Spleen (tissue), 11 donors: ENCODE measurements around the gene OTOG. TPM values are rescaled to one million over a fixed set of nuclear protein-coding genes. Genes with fewer than 3 reads are reported as not detected.

Experiments
- DNase-seq: peaks from one replicate; pipeline ENCODE4 v3.0.0-alpha.2; 2020
- H3K27ac ChIP-seq, 8 donors: fragments of 200-600 bp; sonication (generic) in 7 of 8; 1 replicate in 4 of 8; 2 replicates in 4 of 8; pipeline versions ENCODE4 v1.5.0 to v1.8.0; 2016 to 2021; ENCODE audit warnings: inconsistent platforms in 4 of 8, mild to moderate bottlenecking in 4 of 8, moderate library complexity in 1 of 8
- H3K27me3 ChIP-seq, 7 donors: fragments of 200-600 bp; sonication (generic) in 6 of 7; replicated peaks in 1 of 7; 1 replicate in 4 of 7; 2 replicates in 3 of 7; pipeline versions ENCODE4 v1.5.0 to v1.8.0; 2016 to 2021; ENCODE audit warnings: inconsistent platforms in 3 of 7, mild to moderate bottlenecking in 1 of 7
- H3K36me3 ChIP-seq, 6 donors: fragments of 200-600 bp; sonication (generic) in 5 of 6; 1 replicate in 4 of 6; 2 replicates in 2 of 6; pipeline versions ENCODE4 v1.5.0 to v1.8.0; 2016 to 2021; ENCODE audit warnings: inconsistent platforms in 2 of 6
- H3K4me1 ChIP-seq, 6 donors: fragments of 200-600 bp; sonication (generic) in 5 of 6; 1 replicate in 3 of 6; 2 replicates in 3 of 6; pipeline versions ENCODE4 v1.5.0 to v1.8.0; 2016 to 2021; ENCODE audit warnings: inconsistent platforms in 3 of 6
- H3K4me3 ChIP-seq, 8 donors: fragments of 200-600 bp; sonication (generic) in 7 of 8; 1 replicate in 4 of 8; 2 replicates in 4 of 8; pipeline versions ENCODE4 v1.5.0 to v1.8.0; 2016 to 2021; ENCODE audit warnings: inconsistent platforms in 4 of 8, mild to moderate bottlenecking in 4 of 8, moderate library complexity in 2 of 8
- H3K9me3 ChIP-seq, 8 donors: fragments of 200-600 bp; sonication (generic) in 7 of 8; 1 replicate in 4 of 8; 2 replicates in 4 of 8; pipeline versions ENCODE4 v1.5.0 to v1.8.0; 2016 to 2021; ENCODE audit warnings: inconsistent platforms in 4 of 8
- POLR2A ChIP-seq, 3 donors: fragments of 450-650 bp; IDR thresholded peaks; one replicate each; pipeline ENCODE4 v1.5.1; 2017; ENCODE audit warnings: antibody characterized with exemption in 3 of 3, mild to moderate bottlenecking in 1 of 3
- POLR2AphosphoS5 ChIP-seq, 3 donors: sonication (generic); formaldehyde crosslinking; IDR thresholded peaks; one replicate each; pipeline ENCODE4 v1.5.1; 2017; ENCODE audit warnings: antibody characterized with exemption in 3 of 3
- WGBS, 5 donors: extraction: QIAGEN DNeasy Blood & Tissue Kit in 3 of 5; methylation state at CpG; one replicate each; pipeline versions ENCODE4 v1.1.5 to v1.1.7; 2013 to 2018; 5-methylcytosine and 5-hydroxymethylcytosine counted together
- intact Hi-C: fragments of 100-400 bp; cut with DNase I; formaldehyde crosslinking; loops from one replicate; pipeline ENCODE4 v1.15.0; 2023; ENCODE audit warnings: low total_unique reads
- polyA plus RNA-seq, 3 donors: library from polyadenylated mRNA; stranded (reverse); fragments of 200-250 nt; gene quantifications; one replicate each; pipeline ENCODE4 v1.2.1, GENCODE V29; 2013
- total RNA-seq, 7 donors: library from RNA; depleted of rRNA in 3 of 7; stranded (reverse); fragments of >200 nt in 3 of 7; fragmentation: NEBNext Ultra II Directional in 4 of 7; extraction: Animal tissue kit (Norgen Biotek cat#: 25700) in 4 of 7; gene quantifications; one replicate each; pipeline versions ENCODE4 v1.1.0 to v1.2.1, GENCODE V29; 2016 to 2021
- TF ChIP-seq, protein P1 (sequence below), 11 experiments: fragments of 200-600 bp in 7 of 11; fragments of 450-650 bp in 4 of 11; sonication (generic) in 4 of 11; IDR thresholded peaks in 8 of 11; conservative IDR thresholded peaks in 3 of 11; 1 replicate in 7 of 11; 2 replicates in 4 of 11; pipeline versions ENCODE4 v1.4.0 to v1.8.0; 2016 to 2021; ENCODE audit warnings: antibody characterized with exemption in 11 of 11, inconsistent platforms in 4 of 11, mild to moderate bottlenecking in 1 of 11
- donor health status: healthy with polysubstance abuse.
- donor health status: DM: no; HTN: no; CAD: no; lungs with moderate emphysema.
- donor health status: DM: no; HTN: no; CAD: no.
- donor health status: Bipolar disorder and iron deficiency.
- donor health status: healthy.
- donor health status: DM: no; HTN: no; CAD: no.
- donor health status: DM: yes; HTN: yes; CAD: no.

Gene OTOG
- total and polyA plus RNA-seq, 10 donors = not detected

DNA sequence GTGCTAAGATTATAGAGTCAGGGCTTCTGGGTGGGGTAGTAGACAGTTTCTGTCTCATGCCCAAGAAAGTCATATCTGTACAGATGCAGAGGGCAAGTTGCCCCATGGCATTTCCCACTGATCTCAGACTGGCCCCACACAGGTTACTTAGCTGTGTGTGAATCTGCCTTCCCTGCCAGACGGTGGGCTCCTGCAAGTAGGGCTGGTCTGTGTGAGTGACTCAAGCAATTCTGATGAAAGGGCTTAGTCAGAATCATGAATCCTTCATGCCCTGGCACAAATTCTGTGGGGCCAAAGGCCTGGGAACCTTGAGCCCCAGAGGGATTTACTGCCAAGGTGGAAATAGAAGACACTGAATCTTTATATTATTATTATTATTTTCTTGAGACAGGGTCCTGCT, 33.2 kb upstream of the OTOG start:
- Histone ChIP-seq H3K9me3 (no peaks in the 10 kb centered on the region), H3K36me3 (no peaks in the 10 kb centered on the region), H3K27ac (peak overlapping the region in 1 of 8 donors; percentile 66), H3K27me3 (peaks cover 0 to 19% (median 0%) of the 10 kb centered on the region in 7 donors), H3K4me3 (no peak overlapping the region), H3K4me1 (peaks cover 0 to 26% (median 0%) of the 10 kb centered on the region in 6 donors)
- WGBS, 5 donors = 45 to 90% (median 72%) methylated on average over 1 of the region's 1 CpG
- intact Hi-C loops = no loop called here
- DNase-seq = no peak
- TF ChIP-seq POLR2A (IDR thresholded peaks at IDR 0.05) (no peak), POLR2AphosphoS5 (IDR thresholded peaks at IDR 0.05) (no peak)
- TF ChIP-seq, protein P1, sequence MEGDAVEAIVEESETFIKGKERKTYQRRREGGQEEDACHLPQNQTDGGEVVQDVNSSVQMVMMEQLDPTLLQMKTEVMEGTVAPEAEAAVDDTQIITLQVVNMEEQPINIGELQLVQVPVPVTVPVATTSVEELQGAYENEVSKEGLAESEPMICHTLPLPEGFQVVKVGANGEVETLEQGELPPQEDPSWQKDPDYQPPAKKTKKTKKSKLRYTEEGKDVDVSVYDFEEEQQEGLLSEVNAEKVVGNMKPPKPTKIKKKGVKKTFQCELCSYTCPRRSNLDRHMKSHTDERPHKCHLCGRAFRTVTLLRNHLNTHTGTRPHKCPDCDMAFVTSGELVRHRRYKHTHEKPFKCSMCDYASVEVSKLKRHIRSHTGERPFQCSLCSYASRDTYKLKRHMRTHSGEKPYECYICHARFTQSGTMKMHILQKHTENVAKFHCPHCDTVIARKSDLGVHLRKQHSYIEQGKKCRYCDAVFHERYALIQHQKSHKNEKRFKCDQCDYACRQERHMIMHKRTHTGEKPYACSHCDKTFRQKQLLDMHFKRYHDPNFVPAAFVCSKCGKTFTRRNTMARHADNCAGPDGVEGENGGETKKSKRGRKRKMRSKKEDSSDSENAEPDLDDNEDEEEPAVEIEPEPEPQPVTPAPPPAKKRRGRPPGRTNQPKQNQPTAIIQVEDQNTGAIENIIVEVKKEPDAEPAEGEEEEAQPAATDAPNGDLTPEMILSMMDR (IDR thresholded peaks at IDR 0.05 in 8 of 11, conservative IDR thresholded peaks at IDR 0.05 in 3 of 11) = no peak

DNA sequence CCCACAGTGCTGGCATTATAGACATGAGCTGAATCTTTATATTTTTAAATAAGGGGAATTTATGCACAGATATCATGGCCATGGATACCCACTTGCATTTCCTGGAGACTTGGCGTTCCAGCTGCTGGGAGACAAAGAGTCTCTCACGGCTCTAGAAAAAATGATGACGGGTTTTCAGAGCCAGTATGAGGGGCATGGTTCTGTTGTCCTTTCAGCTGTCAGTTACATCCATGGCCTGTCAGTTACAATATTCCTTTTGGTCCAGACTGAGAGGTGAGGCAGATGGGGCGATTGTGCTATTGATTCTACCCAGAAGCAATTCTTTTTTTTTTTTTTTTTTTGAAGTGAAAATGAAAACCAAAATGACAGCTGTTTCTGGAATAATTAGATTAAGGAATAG, 32.6 kb upstream of the OTOG start:
- intact Hi-C loops = no loop called here
- peaks cover 0 to 18% (median 0%) of the 10 kb centered on the region in 7 donors for H3K27me3 ChIP-seq
- H3K4me3 ChIP-seq = no peak overlapping the region

DNA sequence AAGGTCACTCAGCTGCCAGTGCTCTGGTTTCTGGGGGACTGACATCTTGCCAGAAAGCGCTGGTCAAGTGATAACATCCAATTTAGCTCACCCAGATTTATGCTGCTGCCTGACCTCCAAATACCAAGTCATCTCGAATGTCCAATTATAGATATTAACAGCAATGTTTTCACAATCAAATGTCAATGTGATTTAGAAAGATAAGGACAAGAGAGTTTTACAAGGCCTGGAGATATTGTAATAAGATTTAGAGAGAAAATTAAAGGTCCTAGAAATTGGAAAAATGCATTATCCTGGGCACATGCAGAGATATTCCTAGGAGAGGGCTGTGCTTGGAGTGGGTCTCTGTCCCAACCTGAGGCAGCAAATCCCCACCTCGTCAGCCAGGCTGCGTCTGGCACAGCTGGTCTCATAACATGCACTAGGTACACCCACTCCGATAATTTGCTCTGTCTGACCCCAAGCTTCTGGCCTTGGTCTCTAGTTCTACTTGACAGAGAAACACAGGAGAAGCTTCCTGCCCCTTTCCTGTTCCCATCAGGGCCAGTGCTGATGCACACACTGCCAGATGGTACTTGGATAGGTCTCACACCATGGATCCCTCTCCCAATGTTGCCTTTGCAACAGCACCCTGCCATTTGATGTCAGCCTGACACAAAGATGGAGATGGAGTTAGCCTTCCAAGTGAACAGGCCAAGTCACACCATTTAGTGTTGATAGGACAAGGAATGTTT, 31.4 kb upstream of the OTOG start:
- WGBS, 5 donors = 48 to 74% (median 63%) methylated on average over 5 of the region's 5 CpGs
- DNase-seq = no peak
- Histone ChIP-seq H3K27me3 (peaks cover 0 to 14% (median 0%) of the 10 kb centered on the region in 7 donors), H3K4me3 (no peak overlapping the region), H3K9me3 (no peaks in the 10 kb centered on the region), H3K27ac (peak overlapping the region in 6 of 8 donors; percentile 5 to 66 (median 22)), H3K36me3 (no peaks in the 10 kb centered on the region), H3K4me1 (peaks cover 0 to 12% (median 0%) of the 10 kb centered on the region in 6 donors)
- TF ChIP-seq, protein P1 (IDR thresholded peaks at IDR 0.05 in 8 of 11, conservative IDR thresholded peaks at IDR 0.05 in 3 of 11) = no peak
- TF ChIP-seq POLR2A (IDR thresholded peaks at IDR 0.05) = no peak
- TF ChIP-seq POLR2AphosphoS5 (IDR thresholded peaks at IDR 0.05) = peak in 2 of 3 donors; percentile 35 to 57
- intact Hi-C loops = no loop called here

More for the DNA sequence above, 32.6 kb upstream of the OTOG start:
- peak overlapping the region in 2 of 8 donors; percentile 5 to 66 for H3K27ac ChIP-seq
- TF ChIP-seq POLR2AphosphoS5 (IDR thresholded peaks at IDR 0.05) (no peak), POLR2A (IDR thresholded peaks at IDR 0.05) (no peak)
- TF ChIP-seq, protein P1 (IDR thresholded peaks at IDR 0.05 in 8 of 11, conservative IDR thresholded peaks at IDR 0.05 in 3 of 11) = no peak
- 67 to 87% (median 72%) methylated on average over 4 of the region's 4 CpGs for WGBS, 5 donors
- H3K9me3 ChIP-seq = no peaks in the 10 kb centered on the region
- H3K4me1 ChIP-seq = peaks cover 0 to 20% (median 0%) of the 10 kb centered on the region in 6 donors
- no peak for DNase-seq
- no peaks in the 10 kb centered on the region for H3K36me3 ChIP-seq

DNA sequence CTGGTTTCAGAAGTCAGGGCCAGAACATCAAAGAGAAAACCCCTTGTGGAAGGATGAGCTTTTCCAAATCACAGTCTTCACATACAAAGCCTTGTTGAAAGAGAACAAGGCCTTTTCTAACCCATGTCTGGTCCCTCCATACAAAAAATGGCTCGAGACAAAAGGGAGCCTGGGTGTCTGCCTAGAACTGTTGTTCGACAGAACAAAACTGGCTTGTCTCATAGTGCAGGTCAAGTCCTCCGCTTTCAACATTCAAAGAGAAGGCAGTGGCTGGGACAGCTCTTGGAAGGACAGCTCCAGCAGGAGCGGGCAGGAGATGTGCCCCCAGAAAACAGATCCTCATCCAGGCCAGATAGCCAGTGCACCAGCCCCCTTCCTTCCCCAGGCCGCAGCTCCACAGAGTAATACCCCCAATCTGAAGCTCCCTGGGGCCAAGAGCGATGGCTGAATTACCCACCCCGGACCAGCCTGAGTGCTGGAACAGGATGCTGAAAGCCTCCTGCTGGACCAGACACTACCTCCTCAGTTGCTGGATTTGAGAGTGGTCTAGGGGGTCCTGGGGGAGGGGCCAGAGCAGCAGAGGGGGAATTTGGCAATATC, 30.4 kb upstream of the OTOG start:
- no peak overlapping the region for H3K4me3 ChIP-seq
- no peak overlapping the region for H3K27ac ChIP-seq
- no peaks in the 10 kb centered on the region for H3K36me3 ChIP-seq
- no peaks in the 10 kb centered on the region for H3K9me3 ChIP-seq
- no peak for DNase-seq
- peaks cover 0 to 12% (median 0%) of the 10 kb centered on the region in 6 donors for H3K4me1 ChIP-seq
- H3K27me3 ChIP-seq = peaks cover 0 to 14% (median 0%) of the 10 kb centered on the region in 7 donors
- intact Hi-C loops = no loop called here
- 84 to 93% (median 90%) methylated on average over 7 of the region's 7 CpGs for WGBS, 5 donors
- TF ChIP-seq, protein P1 (IDR thresholded peaks at IDR 0.05 in 8 of 11, conservative IDR thresholded peaks at IDR 0.05 in 3 of 11) = no peak
- TF ChIP-seq POLR2A (IDR thresholded peaks at IDR 0.05) = no peak
- no peak for TF ChIP-seq POLR2AphosphoS5 (IDR thresholded peaks at IDR 0.05)
